SK-N-SH (cell line): ENCODE results near the gene CLEC18B. TPM values are rescaled to one million over a fixed set of nuclear protein-coding genes. Genes with fewer than 3 reads are reported as not detected.

Source experiments
- CTCF ChIA-PET: fragments of 300-600, 350-600 bp; formaldehyde crosslinking; extraction: SDS; loops from one replicate; lab custom pipeline; 2021; lab: Yijun Ruan, JAX
- POLR2A ChIA-PET: fragments of 350-600 bp; sonication (Branson Sonifier 250); formaldehyde crosslinking; extraction: SDS; loops from one replicate; lab custom pipeline; 2020; ENCODE audit warnings: antibody characterized with exemption, inconsistent platforms; lab: Yijun Ruan, JAX
- DNase-seq: peaks from one replicate; pipeline ENCODE4 v3.0.0; 2012
- H2AFZ ChIP-seq: fragments of 200-600 bp; sonication (generic); 2 replicates; pipeline ENCODE4 v1.8.1; 2016; ENCODE audit warnings: antibody characterized with exemption, mild to moderate bottlenecking, low read depth
- H3F3A ChIP-seq: fragments of 200-600 bp; sonication (generic); replicated peaks from 2 replicates; pipeline ENCODE3; 2016; ENCODE audit warnings: antibody characterized with exemption, mild to moderate bottlenecking; ENCODE audit not compliant: insufficient read depth
- H3K27ac ChIP-seq, 2 experiments: fragments of 200-500 bp in 1 of 2; fragments of 200-600 bp in 1 of 2; sonication (Bioruptor generic) in 1 of 2; sonication (generic), shearing (Covaris generic) in 1 of 2; 2 replicates each; pipeline versions ENCODE4 v1.5.1 to v1.6.1; 2014 to 2016; ENCODE audit warnings: low read depth in 2 of 2, inconsistent platforms in 1 of 2, low read length in 1 of 2, mild to moderate bottlenecking in 1 of 2, mixed read lengths in 1 of 2
- H3K27me3 ChIP-seq: fragments of 200-600 bp; sonication (generic), shearing (Covaris generic); 2 replicates; pipeline ENCODE4 v1.6.1; 2016; ENCODE audit warnings: mixed run types; ENCODE audit not compliant: insufficient read depth
- H3K36me3 ChIP-seq, 2 experiments: fragments of 200-500 bp in 1 of 2; fragments of 200-600 bp in 1 of 2; sonication (Bioruptor generic) in 1 of 2; sonication (generic) in 1 of 2; replicated peaks in 1 of 2; 2 replicates each; pipeline versions ENCODE3 to v1.5.1; 2014 to 2016; ENCODE audit warnings: low read length in 1 of 2, mild to moderate bottlenecking in 1 of 2; ENCODE audit not compliant: insufficient read depth in 2 of 2, control insufficient read depth in 1 of 2
- H3K4me1 ChIP-seq, 2 experiments: fragments of 200-500 bp in 1 of 2; fragments of 200-600 bp in 1 of 2; sonication (Bioruptor generic) in 1 of 2; sonication (generic), shearing (Covaris generic) in 1 of 2; 2 replicates each; pipeline versions ENCODE4 v1.5.1 to v1.6.1; 2014 to 2016; ENCODE audit warnings: low read depth in 1 of 2, low read length in 1 of 2, mixed run types in 1 of 2; ENCODE audit not compliant: insufficient read depth in 2 of 2, control insufficient read depth in 1 of 2
- H3K4me2 ChIP-seq: fragments of 200-600 bp; sonication (generic), shearing (Covaris generic); 2 replicates; pipeline ENCODE4 v1.6.1; 2017; ENCODE audit warnings: mixed run types
- H3K4me3 ChIP-seq, 2 experiments: fragments of 200-500 bp in 1 of 2; fragments of 200-600 bp in 1 of 2; sonication (Bioruptor generic) in 1 of 2; sonication (generic), shearing (Covaris generic) in 1 of 2; 2 replicates each; pipeline versions ENCODE4 v1.5.1 to v1.8.1; 2014 to 2016; ENCODE audit warnings: low read depth in 2 of 2, inconsistent platforms in 1 of 2, low read length in 1 of 2, mild to moderate bottlenecking in 1 of 2, mixed read lengths in 1 of 2, moderate library complexity in 1 of 2
- H3K79me2 ChIP-seq: fragments of 200-600 bp; sonication (generic); 2 replicates; pipeline ENCODE4 v1.8.1; 2017; ENCODE audit warnings: mild to moderate bottlenecking; ENCODE audit not compliant: insufficient read depth
- H3K9ac ChIP-seq: fragments of 200-600 bp; sonication (generic); 2 replicates; pipeline ENCODE4 v1.6.1; 2017; ENCODE audit warnings: mixed run types
- H3K9me2 ChIP-seq: fragments of 200-600 bp; sonication (generic); 2 replicates; pipeline ENCODE4 v1.6.1; 2017; ENCODE audit warnings: mixed run types
- H3K9me3 ChIP-seq: fragments of 200-600 bp; sonication (generic); 2 replicates; pipeline ENCODE4 v1.6.1; 2017; ENCODE audit warnings: mixed run types, mild to moderate bottlenecking, moderate library complexity
- H4K20me1 ChIP-seq: fragments of 200-600 bp; sonication (generic); 2 replicates; pipeline ENCODE4 v1.6.1; 2017; ENCODE audit warnings: mild to moderate bottlenecking, mixed run types; ENCODE audit not compliant: insufficient read depth
- ELF1 ChIP-seq: IDR thresholded peaks from 2 replicates; pipeline ENCODE4 v1.4.0; 2012
- EP300 ChIP-seq, 2 experiments: IDR thresholded peaks; 2 replicates each; pipeline versions ENCODE4 v1.4.0 to v1.6.1; 2012; ENCODE audit warnings: borderline replicate concordance in 1 of 2, low read depth in 1 of 2, low read length in 1 of 2
- EZH2phosphoT487 ChIP-seq: fragments of 200-600 bp; sonication (generic); IDR thresholded peaks from 2 replicates; pipeline ENCODE4 v1.6.1; 2017; ENCODE audit warnings: low read depth, mixed run types, mild to moderate bottlenecking, antibody characterized with exemption, moderate library complexity, borderline replicate concordance
- FOSL2 ChIP-seq: IDR thresholded peaks from 2 replicates; pipeline ENCODE4 v1.4.0; 2012; ENCODE audit warnings: low read depth, mild to moderate bottlenecking, moderate library complexity, borderline replicate concordance
- FOXJ3 ChIP-seq: sonication (generic); formaldehyde crosslinking; IDR thresholded peaks from 2 replicates; pipeline ENCODE4 v1.5.1; 2020; ENCODE audit warnings: mild to moderate bottlenecking, missing genetic modification reagents
- FOXM1 ChIP-seq: IDR thresholded peaks from 2 replicates; pipeline ENCODE4 v1.4.0; 2012; ENCODE audit warnings: low read depth, mild to moderate bottlenecking
- GABPA ChIP-seq: IDR thresholded peaks from 2 replicates; pipeline ENCODE4 v1.4.0; 2012; ENCODE audit warnings: low read depth, mild to moderate bottlenecking
- GATA2 ChIP-seq: sonication (generic); formaldehyde crosslinking; IDR thresholded peaks from 2 replicates; pipeline ENCODE4 v1.5.0; 2020; ENCODE audit warnings: mild to moderate bottlenecking, missing genetic modification reagents
- JUND ChIP-seq: IDR thresholded peaks from 2 replicates; pipeline ENCODE4 v1.4.0; 2012
- MXI1 ChIP-seq: IDR thresholded peaks from 2 replicates; pipeline ENCODE4 v1.6.1; 2012; ENCODE audit warnings: mild to moderate bottlenecking, low read depth, low read length, improper control_type of control experiment
- NFIC ChIP-seq: IDR thresholded peaks from 2 replicates; pipeline ENCODE4 v1.4.0; 2012; ENCODE audit warnings: borderline replicate concordance
- POLR2AphosphoS5 ChIP-seq: IDR thresholded peaks from 2 replicates; pipeline ENCODE4 v1.6.1; 2012; ENCODE audit warnings: low read depth, low read length
- RAD21 ChIP-seq: IDR thresholded peaks from 2 replicates; pipeline ENCODE4 v1.6.1; 2012; ENCODE audit warnings: mild to moderate bottlenecking, low read length
- REST ChIP-seq: IDR thresholded peaks from 2 replicates; pipeline ENCODE4 v1.6.1; 2012; ENCODE audit warnings: mild to moderate bottlenecking, low read depth, low read length, moderate library complexity
- SMC3 ChIP-seq: IDR thresholded peaks from 2 replicates; pipeline ENCODE4 v1.6.1; 2012; ENCODE audit warnings: low read depth, low read length, improper control_type of control experiment
- WGBS: methylation state at CpG from one replicate; pipeline ENCODE4 v1.1.6; 2017; ENCODE audit warnings: low lambda C conversion rate; 5-methylcytosine and 5-hydroxymethylcytosine counted together
- polyA plus RNA-seq, 3 experiments: library from polyadenylated mRNA; depleted of rRNA; stranded (reverse); fragments of >200 nt; gene quantifications; 2 replicates each; pipeline ENCODE4 v1.2.3, GENCODE V29; 2012
- TF ChIP-seq, protein P1 (sequence below): fragments of 150-350 bp; IDR thresholded peaks from 2 replicates; pipeline ENCODE4 v1.6.1; 2016; ENCODE audit warnings: mild to moderate bottlenecking, low read depth, low read length

The CLEC18B gene
- polyA plus RNA-seq, 1 of the 3 experiments (the other 2 are of a cell fraction), result 0.10 TPM

- Histone ChIP-seq H3F3A (no peaks in the 10 kb centered on the region), H3K9me3 (no peaks in the 10 kb centered on the region), H3K27ac (no peak overlapping the region), H3K9me2 (no peaks in the 10 kb centered on the region), H3K4me2 (no peak overlapping the region), H3K36me3 (peaks cover 66 to 74% of the 10 kb centered on the region in 2 experiments), H3K4me3 (no peak overlapping the region), H3K79me2 (no peaks in the 10 kb centered on the region), H4K20me1 (no peaks in the 10 kb centered on the region), H3K27me3 (no peaks in the 10 kb centered on the region), H3K4me1 (no peaks in the 10 kb centered on the region), H2AFZ (no peak overlapping the region), H3K9ac (no peak overlapping the region)
- ChIA-PET POLR2A (no interaction called here), CTCF (interaction anchor here (1.6 kb wide), 1 partner anchor 161 kb away, joined by 3 read pairs; no protein-coding TSS in a partner anchor)
- 97% methylated on average over 9 of the region's 9 CpGs for WGBS
- TF ChIP-seq FOXM1, result no peak
- no peak for TF ChIP-seq FOSL2
- TF ChIP-seq POLR2AphosphoS5, result no peak
- TF ChIP-seq EP300 (IDR thresholded peaks at IDR 0.05; ENCODE audit: borderline replicate concordance in 1 of 2, low read depth in 1 of 2, low read length in 1 of 2), result no peak
- no peak for TF ChIP-seq RAD21
- TF ChIP-seq ELF1, result no peak
- TF ChIP-seq GABPA, result no peak
- TF ChIP-seq, protein P1, sequence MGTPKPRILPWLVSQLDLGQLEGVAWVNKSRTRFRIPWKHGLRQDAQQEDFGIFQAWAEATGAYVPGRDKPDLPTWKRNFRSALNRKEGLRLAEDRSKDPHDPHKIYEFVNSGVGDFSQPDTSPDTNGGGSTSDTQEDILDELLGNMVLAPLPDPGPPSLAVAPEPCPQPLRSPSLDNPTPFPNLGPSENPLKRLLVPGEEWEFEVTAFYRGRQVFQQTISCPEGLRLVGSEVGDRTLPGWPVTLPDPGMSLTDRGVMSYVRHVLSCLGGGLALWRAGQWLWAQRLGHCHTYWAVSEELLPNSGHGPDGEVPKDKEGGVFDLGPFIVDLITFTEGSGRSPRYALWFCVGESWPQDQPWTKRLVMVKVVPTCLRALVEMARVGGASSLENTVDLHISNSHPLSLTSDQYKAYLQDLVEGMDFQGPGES, result no peak
- TF ChIP-seq NFIC, result no peak
- TF ChIP-seq GATA2, result no peak
- DNase-seq, result no peak
Measured at GRCh38 chr16:74461826-74462225, 40.5 kb upstream of the CLEC18B start.

- Histone ChIP-seq H3F3A (no peaks in the 10 kb centered on the region), H3K4me3 (no peak overlapping the region), H3K9me2 (no peaks in the 10 kb centered on the region), H3K9me3 (no peaks in the 10 kb centered on the region), H4K20me1 (no peaks in the 10 kb centered on the region), H2AFZ (no peak overlapping the region), H3K79me2 (no peaks in the 10 kb centered on the region), H3K27me3 (no peaks in the 10 kb centered on the region), H3K36me3 (peaks cover 63 to 68% of the 10 kb centered on the region in 2 experiments), H3K4me1 (no peaks in the 10 kb centered on the region), H3K27ac (no peak overlapping the region), H3K9ac (no peak overlapping the region), H3K4me2 (no peak overlapping the region)
- TF ChIP-seq POLR2AphosphoS5 (no peak), EZH2phosphoT487 (no peak), SMC3 (no peak), FOXJ3 (no peak), RAD21 (no peak), MXI1 (no peak), REST (no peak), JUND (no peak), EP300 (IDR thresholded peaks at IDR 0.05; ENCODE audit: borderline replicate concordance in 1 of 2, low read depth in 1 of 2, low read length in 1 of 2) (no peak)
- 93% methylated on average over 7 of the region's 7 CpGs for WGBS
- ChIA-PET CTCF (no interaction called here), POLR2A (no interaction called here)
- no peak for DNase-seq
Measured at GRCh38 chr16:74460542-74460941, 39.3 kb upstream of the CLEC18B start.
